Spleen (tissue), 7 donors: ENCODE data around the gene DNM1.
A peak's percentile ranks its signal among the peaks of the same experiment; 100 is the strongest.

ENCODE experiments used
- CTCF ChIP-seq, 11 experiments: fragments of 200-600 bp in 7 of 11; fragments of 450-650 bp in 4 of 11; sonication (generic) in 4 of 11; IDR thresholded peaks in 8 of 11; conservative IDR thresholded peaks in 3 of 11; 1 replicate in 7 of 11; 2 replicates in 4 of 11; pipeline versions ENCODE4 v1.4.0 to v1.8.0; 2016 to 2021; ENCODE audit warnings: antibody characterized with exemption in 11 of 11, inconsistent platforms in 4 of 11, mild to moderate bottlenecking in 1 of 11
- POLR2A ChIP-seq, 3 donors: fragments of 450-650 bp; IDR thresholded peaks; one replicate each; pipeline ENCODE4 v1.5.1; 2017; ENCODE audit warnings: antibody characterized with exemption in 3 of 3, mild to moderate bottlenecking in 1 of 3
- POLR2AphosphoS5 ChIP-seq, 3 donors: sonication (generic); formaldehyde crosslinking; IDR thresholded peaks; one replicate each; pipeline ENCODE4 v1.5.1; 2017; ENCODE audit warnings: antibody characterized with exemption in 3 of 3
- donor health status: DM: no; HTN: no; CAD: no; lungs with moderate emphysema.
- donor health status: DM: no; HTN: no; CAD: no.
- donor health status: DM: no; HTN: no; CAD: no.

GRCh38 chr9:128249908-128250838, 47.0 kb downstream of the DNM1 start:
- TF ChIP-seq CTCF (IDR thresholded peaks at IDR 0.05 in 8 of 11, conservative IDR thresholded peaks at IDR 0.05 in 3 of 11) = no peak
- peak; percentile 50 to 75 (median 53) for TF ChIP-seq POLR2AphosphoS5 (IDR thresholded peaks at IDR 0.05)
- TF ChIP-seq POLR2A (IDR thresholded peaks at IDR 0.05) = no peak
